Ecto neural progenitor cell (in vitro differentiated cells): ENCODE data around the gene HSPA14.
"Not testable (repeated sequence)": the region's sequence is repeated elsewhere in the genome, so short reads cannot be mapped to it uniquely, and the experiment has no call there.

Experiments
- DNase-seq: peaks from one replicate; pipeline ENCODE4 v3.0.0-alpha.2; 2018; ENCODE audit warnings: low spot score

The HSPA14 gene

GRCh38 chr10:14889318-14889717 is 51.2 kb downstream of the HSPA14 start:
- no peak for DNase-seq

- DNase-seq: no peak
Measured at GRCh38 chr10:14891151-14891550, 53.0 kb downstream of the HSPA14 start.

- no peak for DNase-seq
Measured at GRCh38 chr10:14904316-14904732, 66.2 kb downstream of the HSPA14 start.

GRCh38 chr10:14904864-14905263 is 66.8 kb downstream of the HSPA14 start:
- no peak for DNase-seq

GRCh38 chr10:14905890-14906289 is 67.8 kb downstream of the HSPA14 start:
- DNase-seq: no peak

- DNase-seq: no peak
Measured at GRCh38 chr10:14906765-14907164, 68.7 kb downstream of the HSPA14 start.

- DNase-seq: not testable (repeated sequence)
Measured at GRCh38 chr10:14907591-14907990, 69.5 kb downstream of the HSPA14 start.

- no peak for DNase-seq
Measured at GRCh38 chr10:14909101-14909500, 71.0 kb downstream of the HSPA14 start.

GRCh38 chr10:14910953-14911352 is 72.8 kb downstream of the HSPA14 start:
- no peak for DNase-seq

GRCh38 chr10:14911801-14912200 is 73.7 kb downstream of the HSPA14 start:
- DNase-seq: no peak

GRCh38 chr10:14916600-14916999 is 78.5 kb downstream of the HSPA14 start:
- no peak for DNase-seq

- no peak for DNase-seq
Measured at GRCh38 chr10:14917827-14918226, 79.7 kb downstream of the HSPA14 start.

- DNase-seq: no peak
Measured at GRCh38 chr10:14918964-14919363, 80.9 kb downstream of the HSPA14 start.
